IMR-90 (cell line): ENCODE data around the gene GSG1L. TPM values are rescaled to one million over a fixed set of nuclear protein-coding genes. Genes with fewer than 3 reads are reported as not detected.

Experiments used
- ATAC-seq: fragments of 200-7000 bp; cut with Tn5 transposase; 2 replicates; pipeline ENCODE4 v1.9.1; 2020; ENCODE audit warnings: low read depth, mild to moderate bottlenecking, moderate library complexity
- BruUV-seq: library from RNA; stranded (reverse); fragments of 400-500 nt; replicated peaks from 2 replicates; lab custom pipeline; 2021; lab: Mats Ljungman, UMichigan
- CTCF ChIA-PET: fragments of 300-600 bp; formaldehyde crosslinking; extraction: SDS; loops from one replicate; lab custom pipeline; 2021; ENCODE audit warnings: antibody characterized with exemption; lab: Yijun Ruan, JAX
- POLR2A ChIA-PET: fragments of 300-600 bp; sonication (Branson Sonifier 250); formaldehyde crosslinking; loops from one replicate; lab custom pipeline; 2022; ENCODE audit warnings: antibody characterized with exemption; ENCODE audit not compliant: unreplicated experiment; lab: Charles Lee
- DNase-seq: peaks from one replicate; pipeline ENCODE4 v3.0.0; 2013
- H2AFZ ChIP-seq: replicated peaks from 2 replicates; pipeline ENCODE3; 2013; ENCODE audit warnings: low read length, mild to moderate bottlenecking; ENCODE audit not compliant: poor library complexity
- H2AK5ac ChIP-seq: 2 replicates; pipeline ENCODE4 v1.6.1; 2013; ENCODE audit warnings: low read depth, low read length, inconsistent platforms
- H2AK9ac ChIP-seq: replicated peaks from 2 replicates; pipeline ENCODE3; 2013; ENCODE audit warnings: mild to moderate bottlenecking, low read depth, low read length, moderate library complexity; ENCODE audit not compliant: poor library complexity
- H2BK120ac ChIP-seq: 2 replicates; pipeline ENCODE4 v1.6.1; 2013; ENCODE audit warnings: low read depth, low read length, inconsistent platforms
- H2BK15ac ChIP-seq: 3 replicates; pipeline ENCODE4 v1.6.1; 2013; ENCODE audit warnings: low read depth, low read length, inconsistent platforms
- H2BK20ac ChIP-seq: 2 replicates; pipeline ENCODE4 v1.6.1; 2013; ENCODE audit warnings: low read depth, mild to moderate bottlenecking, inconsistent platforms, low read length, moderate library complexity
- H2BK5ac ChIP-seq: 2 replicates; pipeline ENCODE4 v1.6.1; 2013; ENCODE audit warnings: mild to moderate bottlenecking, low read depth, low read length, inconsistent platforms; ENCODE audit not compliant: poor library complexity, severe bottlenecking
- H3K14ac ChIP-seq: replicated peaks from 2 replicates; pipeline ENCODE4 v1.6.1; 2013; ENCODE audit warnings: low read depth, low read length, inconsistent platforms
- H3K18ac ChIP-seq: 2 replicates; pipeline ENCODE4 v1.6.1; 2013; ENCODE audit warnings: low read depth, low read length, control low read depth
- H3K23ac ChIP-seq: 2 replicates; pipeline ENCODE4 v1.6.1; 2013; ENCODE audit warnings: low read depth, low read length, inconsistent platforms
- H3K27ac ChIP-seq: 2 replicates; pipeline ENCODE4 v1.5.1; 2013; ENCODE audit warnings: mild to moderate bottlenecking, control low read depth, low read length; ENCODE audit not compliant: insufficient read depth
- H3K27me3 ChIP-seq: 2 replicates; pipeline ENCODE4 v1.6.1; 2013; ENCODE audit warnings: low read length; ENCODE audit not compliant: control insufficient read depth, insufficient read depth
- H3K36me3 ChIP-seq: 2 replicates; pipeline ENCODE4 v1.6.1; 2013; ENCODE audit warnings: low read length, mixed read lengths; ENCODE audit not compliant: control insufficient read depth, insufficient read depth
- H3K4ac ChIP-seq: 2 replicates; pipeline ENCODE4 v1.6.1; 2013; ENCODE audit warnings: low read depth, low read length, inconsistent platforms
- H3K4me1 ChIP-seq: 2 replicates; pipeline ENCODE4 v1.6.1; 2013; ENCODE audit warnings: low read length, mixed read lengths; ENCODE audit not compliant: control insufficient read depth, insufficient read depth
- H3K4me2 ChIP-seq: 2 replicates; pipeline ENCODE4 v1.6.1; 2013; ENCODE audit warnings: low read depth, mild to moderate bottlenecking, control low read depth, low read length, moderate library complexity
- H3K4me3 ChIP-seq: 2 replicates; pipeline ENCODE4 v1.5.1; 2013; ENCODE audit warnings: low read depth, mild to moderate bottlenecking, control low read depth, low read length, moderate library complexity; ENCODE audit not compliant: insufficient read depth
- H3K56ac ChIP-seq: 2 replicates; pipeline ENCODE4 v1.6.1; 2013; ENCODE audit warnings: low read length, inconsistent platforms; ENCODE audit not compliant: insufficient read depth; ENCODE audit errors: extremely low read depth
- H3K79me1 ChIP-seq, 2 experiments: 2 replicates each; pipeline ENCODE4 v1.6.1; 2013; ENCODE audit warnings: low read length in 2 of 2, inconsistent platforms in 1 of 2, low read depth in 1 of 2
- H3K9ac ChIP-seq: 2 replicates; pipeline ENCODE4 v1.6.1; 2013; ENCODE audit warnings: low read depth, low read length, control low read depth
- H3K9me1 ChIP-seq: 2 replicates; pipeline ENCODE4 v1.6.1; 2013; ENCODE audit warnings: low read length, inconsistent platforms; ENCODE audit not compliant: insufficient read depth
- H3K9me3 ChIP-seq: 2 replicates; pipeline ENCODE4 v1.6.1; 2013; ENCODE audit warnings: low read length; ENCODE audit not compliant: control insufficient read depth, insufficient read depth
- H4K20me1 ChIP-seq: 2 replicates; pipeline ENCODE4 v1.6.1; 2013; ENCODE audit warnings: low read length, inconsistent platforms; ENCODE audit not compliant: insufficient read depth
- H4K5ac ChIP-seq: 2 replicates; pipeline ENCODE4 v1.6.1; 2013; ENCODE audit warnings: mild to moderate bottlenecking, low read depth, low read length, control low read depth
- H4K8ac ChIP-seq, 2 experiments: 2 replicates each; pipeline ENCODE4 v1.6.1; 2013; ENCODE audit warnings: low read depth in 2 of 2, low read length in 2 of 2, control low read depth in 1 of 2, inconsistent platforms in 1 of 2
- H4K91ac ChIP-seq: 2 replicates; pipeline ENCODE4 v1.6.1; 2013; ENCODE audit warnings: low read depth, low read length, inconsistent platforms; ENCODE audit not compliant: insufficient read depth
- BHLHE40 ChIP-seq: fragments of 150-350 bp; IDR thresholded peaks from 2 replicates; pipeline ENCODE4 v1.6.1; 2016; ENCODE audit warnings: mild to moderate bottlenecking, low read depth, low read length
- CEBPB ChIP-seq: IDR thresholded peaks from 2 replicates; pipeline ENCODE4 v1.6.1; 2012; ENCODE audit warnings: low read depth, low read length, improper control_type of control experiment
- CHD1 ChIP-seq: IDR thresholded peaks from 2 replicates; pipeline ENCODE4 v1.6.1; 2012; ENCODE audit warnings: low read depth, low read length, improper control_type of control experiment
- ELK1 ChIP-seq: fragments of 150-350 bp; IDR thresholded peaks from 2 replicates; pipeline ENCODE4 v1.6.1; 2016; ENCODE audit warnings: low read depth, mild to moderate bottlenecking, low read length, moderate library complexity, borderline replicate concordance
- MAZ ChIP-seq: IDR thresholded peaks from 2 replicates; pipeline ENCODE4 v1.6.1; 2012; ENCODE audit warnings: low read depth, mild to moderate bottlenecking, low read length, improper control_type of control experiment, moderate library complexity, borderline replicate concordance
- MXI1 ChIP-seq: IDR thresholded peaks from 2 replicates; pipeline ENCODE4 v1.6.1; 2012; ENCODE audit warnings: low read depth, mild to moderate bottlenecking, low read length, moderate library complexity, borderline replicate concordance
- NFE2L2 ChIP-seq: fragments of 150-350 bp; IDR thresholded peaks from 2 replicates; pipeline ENCODE4 v1.6.1; 2016; ENCODE audit warnings: low read depth, mild to moderate bottlenecking, low read length
- POLR2A ChIP-seq: IDR thresholded peaks from 2 replicates; pipeline ENCODE4 v1.6.1; 2012; ENCODE audit warnings: mild to moderate bottlenecking, low read depth, low read length
- USF2 ChIP-seq: fragments of 150-350 bp; IDR thresholded peaks from 2 replicates; pipeline ENCODE4 v1.6.1; 2017; ENCODE audit warnings: mild to moderate bottlenecking, antibody characterized with exemption, low read length, low read depth
- WGBS, 2 experiments: methylation state at CpG; one replicate each; pipeline versions ENCODE4 v1.1.5 to v1.1.7; 2013; ENCODE audit warnings: missing lambda C conversion rate in 2 of 2; ENCODE audit not compliant: insufficient read length in 1 of 2; ENCODE audit errors: extremely low coverage in 2 of 2; 5-methylcytosine and 5-hydroxymethylcytosine counted together
- dilution Hi-C: fragments of 300-500 bp; cut with HindIII; formaldehyde crosslinking; loops from one replicate; pipeline ENCODE4 v1.14.3; 2018; ENCODE audit warnings: low sequenced_read_pairs; ENCODE audit not compliant: unreplicated experiment
- in situ Hi-C: fragments of 300-500 bp; cut with MboI; formaldehyde crosslinking; loops from 3 replicates; pipeline ENCODE4 v1.14.3; 2019; ENCODE audit warnings: low sequenced_read_pairs, inconsistent platforms, mixed read lengths
- intact Hi-C: fragments of 100-400 bp; cut with micrococcal nuclease; formaldehyde crosslinking; loops from 2 replicates; pipeline ENCODE4 v1.10.0; 2022
- polyA plus RNA-seq, 3 experiments: library from polyadenylated mRNA; depleted of rRNA; stranded (reverse); fragments of >200 nt; gene quantifications; 2 replicates each; pipeline ENCODE4 v1.2.3, GENCODE V29; 2012; ENCODE audit warnings: low replicate concordance in 1 of 3
- total RNA-seq: library from RNA; depleted of rRNA; stranded (reverse); fragments of >200 nt; gene quantifications from 2 replicates; pipeline ENCODE4 v1.2.3, GENCODE V29; 2012

GSG1L gene
- total and polyA plus RNA-seq, 2 of the 4 experiments (the other 2 are of a cell fraction) = not detected

- H3K14ac ChIP-seq = no peak overlapping the region
- no peak overlapping the region for H3K56ac ChIP-seq
- dilution Hi-C loops (no loop called here), intact Hi-C loops (no loop called here), in situ Hi-C loops (no loop called here)
- H2AFZ ChIP-seq = no peak overlapping the region
- BruUV-seq = no TSS peak
- H3K27ac ChIP-seq = no peak overlapping the region
- H2AK9ac ChIP-seq = no peak overlapping the region
- H3K4me2 ChIP-seq = no peak overlapping the region
- no peaks in the 10 kb centered on the region for H3K36me3 ChIP-seq
- DNase-seq (no peak), ATAC-seq (no peak)
- 70% methylated on average over 3 of the region's 9 CpGs; no CpG with 5 or more reads in 1 of the 2 experiments for WGBS, 2 experiments
- no peaks in the 10 kb centered on the region for H3K79me1 ChIP-seq
- H3K23ac ChIP-seq = no peak overlapping the region
- H4K91ac ChIP-seq = no peak overlapping the region
- no peak overlapping the region for H2BK120ac ChIP-seq
- ChIA-PET POLR2A (no interaction called here), CTCF (no interaction called here)
- H3K27me3 ChIP-seq = peaks cover 3% of the 10 kb centered on the region
- H4K5ac ChIP-seq = no peak overlapping the region
- no peak overlapping the region for H3K4me3 ChIP-seq
- H2BK20ac ChIP-seq = no peak overlapping the region
- H3K9ac ChIP-seq = no peak overlapping the region
- H3K4ac ChIP-seq = no peak overlapping the region
- no peaks in the 10 kb centered on the region for H3K4me1 ChIP-seq
- H2BK5ac ChIP-seq = no peak overlapping the region
- no peak overlapping the region for H2AK5ac ChIP-seq
- H4K20me1 ChIP-seq = no peaks in the 10 kb centered on the region
- no peak overlapping the region for H4K8ac ChIP-seq
- TF ChIP-seq NFE2L2 (no peak), MAZ (no peak), USF2 (no peak), MXI1 (no peak), CEBPB (no peak), ELK1 (no peak), BHLHE40 (no peak), CHD1 (no peak), POLR2A (no peak)
- H3K9me3 ChIP-seq = no peaks in the 10 kb centered on the region
- no peak overlapping the region for H2BK15ac ChIP-seq
- H3K9me1 ChIP-seq = no peaks in the 10 kb centered on the region
- H3K18ac ChIP-seq = no peak overlapping the region
Measured at GRCh38 chr16:28003923-28004322, 59.6 kb downstream of the GSG1L start.
